Suppressor macrophage treated with lipopolysaccharide for 4 hours (primary cell): ENCODE measurements around the gene PPM1E.
"Not testable (repeated sequence)": the region's sequence is repeated elsewhere in the genome, so short reads cannot be mapped to it uniquely, and the experiment has no call there.

Experiments
- DNase-seq: peaks from one replicate; pipeline ENCODE4 v3.0.0-alpha.2; 2020

PPM1E gene

GRCh38 chr17:58755577-58756245 is at the start of gene PPM1E:
Gene PPM1E, plus strand, starts transcription at chr17:58755854.
- peak; percentile 29 for DNase-seq

DNA sequence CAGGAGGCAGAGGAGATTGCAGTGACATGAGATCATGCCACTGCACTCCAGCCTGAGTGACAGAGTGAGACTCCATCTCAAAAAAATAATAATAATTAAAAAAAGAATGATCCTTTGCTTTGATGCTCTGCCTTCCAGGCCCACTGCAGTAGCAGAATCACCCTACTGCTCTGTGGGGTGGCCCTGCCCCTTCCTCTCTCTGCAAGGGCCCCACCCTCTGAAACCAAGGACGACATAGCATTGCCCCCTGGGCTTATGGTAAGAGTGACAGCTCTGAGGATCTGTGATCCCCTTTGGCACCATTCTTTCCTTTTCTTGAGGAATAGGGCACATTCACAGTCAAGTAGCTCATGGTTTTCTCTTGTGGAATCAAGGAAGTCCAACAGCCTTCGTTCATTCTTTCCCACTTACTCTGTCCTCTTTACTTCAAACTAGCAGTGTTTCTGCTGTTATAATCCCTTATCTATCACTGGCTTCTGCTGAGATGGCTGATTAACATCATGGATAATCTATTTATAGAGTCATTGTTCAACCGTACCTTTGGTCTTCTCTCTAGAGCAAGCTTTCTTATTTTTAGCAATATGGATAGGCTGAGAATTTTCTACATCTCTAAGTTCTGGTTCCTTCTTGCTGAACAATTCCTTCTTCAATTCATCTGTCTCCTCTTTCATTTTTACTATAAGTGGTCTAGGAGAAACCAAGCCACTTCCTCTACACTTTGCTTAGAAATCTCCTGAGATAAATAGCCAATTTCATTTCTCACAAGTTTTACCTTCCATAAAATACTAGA is 49.1 kb upstream of the PPM1E start:
- no peak for DNase-seq

DNA sequence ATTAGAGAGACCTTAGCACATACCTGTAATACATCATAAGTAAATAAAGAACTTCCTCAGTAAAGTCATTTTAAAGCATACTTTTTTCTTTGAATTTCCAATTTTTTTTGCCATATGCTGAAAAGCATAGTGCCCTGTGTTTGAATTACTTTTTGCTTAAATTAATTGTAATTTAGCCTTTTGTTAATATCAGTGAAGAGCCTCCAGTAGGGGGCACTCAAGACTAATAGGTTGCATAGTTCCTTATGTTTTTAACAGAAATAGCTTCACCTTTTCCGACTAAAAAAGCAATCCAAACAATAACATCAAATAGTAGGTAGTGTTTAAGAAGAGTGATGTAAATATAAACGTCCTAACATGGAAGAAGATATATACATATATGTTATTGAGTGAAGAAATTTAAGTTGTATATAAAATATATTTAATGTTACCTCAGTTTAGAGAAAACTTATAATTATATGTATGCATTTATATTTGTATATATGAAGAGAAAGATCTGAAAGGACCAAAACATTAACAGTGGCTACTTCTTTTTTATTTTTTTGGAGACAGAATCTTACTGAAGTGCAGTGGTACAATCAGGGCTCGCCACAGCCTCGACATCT is 44.6 kb upstream of the PPM1E start:
- peak; percentile 86 for DNase-seq

DNA sequence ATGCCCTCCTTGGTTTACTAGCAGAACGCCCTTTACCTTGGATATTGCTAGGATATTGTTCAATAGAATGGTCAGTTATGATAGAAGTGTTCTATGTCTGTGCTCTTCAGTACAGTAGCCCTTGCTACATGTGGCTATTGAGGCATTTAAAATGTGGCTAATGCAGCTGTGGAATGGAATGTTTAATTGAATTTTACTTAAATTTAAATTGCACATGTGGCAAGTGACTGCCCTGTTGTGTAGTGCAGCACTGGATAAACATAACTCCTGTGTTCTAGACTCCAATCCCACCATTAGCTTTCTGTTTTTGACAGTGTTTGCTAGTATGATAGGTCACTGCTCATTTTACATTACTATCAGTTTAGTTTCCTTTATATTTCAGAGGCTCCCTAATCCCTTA is 33.4 kb upstream of the PPM1E start:
- DNase-seq = no peak

DNA sequence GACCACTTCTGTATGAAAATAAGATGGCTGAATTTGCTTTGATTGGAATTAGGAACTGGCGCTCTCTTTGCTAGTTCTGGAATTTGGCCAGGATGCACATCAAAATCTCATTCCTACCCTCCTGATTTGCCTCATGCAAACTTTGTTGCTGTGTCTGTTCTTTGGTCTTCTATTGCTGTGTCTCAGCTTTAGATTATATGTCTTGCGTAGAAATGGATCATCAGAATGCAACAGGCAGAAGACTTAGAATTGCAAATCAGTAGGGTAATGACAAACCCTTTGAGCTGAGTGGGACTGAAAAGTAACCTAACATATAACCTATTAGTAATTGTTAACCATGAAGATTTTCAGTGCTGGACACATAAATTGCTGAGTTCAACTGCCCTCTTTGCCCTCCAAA is 33.0 kb upstream of the PPM1E start:
- DNase-seq = no peak

GRCh38 chr17:58728798-58729197 is 26.9 kb upstream of the PPM1E start:
- no peak for DNase-seq

DNA sequence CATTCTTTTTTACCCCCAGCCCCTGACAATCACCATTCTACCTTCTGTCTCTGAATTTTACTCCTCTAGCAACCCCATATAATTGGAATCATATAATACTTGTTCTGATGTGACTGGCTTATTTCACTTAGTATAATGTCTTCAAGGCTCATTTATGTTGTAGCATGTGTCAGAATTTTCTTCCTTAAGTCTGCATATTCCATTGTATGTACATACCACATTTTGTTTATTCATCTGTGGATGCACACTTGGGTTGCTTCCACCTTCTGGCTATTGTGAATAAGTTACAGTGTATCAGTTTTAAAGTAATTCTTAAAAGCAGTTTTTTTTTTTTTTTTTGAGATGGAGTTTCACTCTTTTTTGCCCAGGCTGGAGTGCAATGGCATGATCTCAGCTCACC is 24.7 kb upstream of the PPM1E start:
- DNase-seq = no peak

DNA sequence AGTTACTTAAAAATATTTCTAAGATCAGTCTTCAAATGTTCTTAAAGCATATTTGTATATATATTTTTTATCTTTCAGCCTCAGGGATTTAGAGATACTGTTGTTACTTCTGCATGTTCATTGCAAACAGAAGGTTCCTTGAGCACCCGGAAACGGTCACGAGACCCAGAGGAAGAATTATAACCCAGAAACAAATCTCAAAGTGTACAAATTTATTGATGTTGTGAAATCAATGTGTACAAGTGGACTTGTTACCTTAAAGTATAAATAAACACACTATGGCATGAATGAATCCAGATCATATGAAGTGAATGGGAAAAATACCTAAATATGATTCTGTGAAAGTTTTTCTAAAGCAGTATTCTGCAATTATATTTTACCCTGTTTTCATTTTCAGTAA is 21.6 kb upstream of the PPM1E start:
- no peak for DNase-seq

- no peak for DNase-seq
These were observed 20.8 kb upstream of the PPM1E start for GRCh38 chr17:58734811-58735210.

- DNase-seq = no peak
These were observed 14.5 kb upstream of the PPM1E start for GRCh38 chr17:58741121-58741625.

DNA sequence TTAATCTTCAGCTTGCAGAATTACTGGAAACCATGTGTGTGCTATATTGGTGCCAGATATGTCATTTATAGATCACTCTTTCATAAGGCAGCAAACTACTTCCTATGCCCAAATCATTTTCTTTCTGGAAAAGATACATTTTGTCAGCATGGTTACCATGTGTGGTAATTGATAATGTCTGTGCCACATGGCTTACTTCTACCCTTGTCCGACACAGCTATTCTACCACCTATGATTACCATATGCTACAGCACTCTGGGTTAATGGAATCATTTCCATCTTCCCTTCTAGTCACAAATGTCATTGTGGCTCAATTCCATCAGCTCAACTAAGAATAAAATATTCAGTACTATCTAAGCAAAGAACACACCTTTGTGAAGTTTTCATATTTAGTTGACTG is 8.0 kb upstream of the PPM1E start:
- no peak for DNase-seq

GRCh38 chr17:58749627-58750026 is 6.0 kb upstream of the PPM1E start:
- not testable (repeated sequence) for DNase-seq

GRCh38 chr17:58753026-58753425 is 2.6 kb upstream of the PPM1E start:
- DNase-seq = no peak

- DNase-seq = no peak
These were observed 431 bp upstream of the PPM1E start for GRCh38 chr17:58755269-58755576.

GRCh38 chr17:58756246-58757161 is 850 bp downstream of the PPM1E start:
- DNase-seq = no peak

DNA sequence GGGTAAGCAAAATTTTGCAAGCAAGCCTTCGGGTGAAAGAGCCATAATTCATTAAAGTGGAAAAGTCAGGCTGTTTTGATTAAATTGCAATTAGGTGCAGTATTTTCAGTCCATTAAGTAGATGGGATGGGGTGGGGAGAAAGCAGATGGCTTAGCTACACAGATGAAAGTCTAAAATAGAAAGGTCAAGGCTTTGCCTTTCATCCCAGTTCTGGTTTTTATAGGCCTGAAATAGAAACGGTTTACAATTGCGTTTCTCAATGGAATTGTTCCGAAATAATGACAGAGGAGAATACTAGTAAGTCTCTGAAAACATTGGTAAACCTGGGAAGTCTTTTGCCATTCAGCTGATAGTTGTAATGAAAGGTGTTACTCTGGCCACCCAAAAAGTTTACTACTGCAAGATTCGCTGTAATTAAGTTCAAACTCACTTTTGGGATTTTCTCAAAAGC is 1.5 kb downstream of the PPM1E start:
- DNase-seq = no peak

GRCh38 chr17:58758890-58759289 is 3.2 kb downstream of the PPM1E start:
- no peak for DNase-seq

GRCh38 chr17:58759522-58759921 is 3.9 kb downstream of the PPM1E start:
- no peak for DNase-seq

GRCh38 chr17:58760248-58760647 is 4.6 kb downstream of the PPM1E start:
- DNase-seq = no peak

GRCh38 chr17:58763263-58763662 is 7.6 kb downstream of the PPM1E start:
- DNase-seq = no peak

DNA sequence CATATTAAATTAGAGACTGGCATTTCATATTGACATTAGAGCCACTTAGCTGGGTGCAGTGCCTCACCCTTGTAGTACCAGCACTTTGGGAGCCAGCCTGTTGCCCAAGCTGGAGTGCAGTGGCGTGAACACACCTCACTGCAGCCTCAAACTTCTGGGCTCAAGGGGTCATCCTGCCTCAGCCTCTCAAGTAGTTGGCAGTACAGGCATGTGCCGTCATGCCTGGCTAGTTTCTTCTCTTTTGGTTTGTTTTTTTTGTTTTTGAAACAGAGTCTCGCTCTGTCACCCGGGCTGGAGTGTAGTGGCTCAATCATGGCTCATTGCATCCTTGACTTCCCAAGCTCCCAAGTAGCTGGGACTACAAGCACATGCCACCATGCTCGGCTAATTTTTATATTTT is 8.7 kb downstream of the PPM1E start:
- DNase-seq = no peak

DNA sequence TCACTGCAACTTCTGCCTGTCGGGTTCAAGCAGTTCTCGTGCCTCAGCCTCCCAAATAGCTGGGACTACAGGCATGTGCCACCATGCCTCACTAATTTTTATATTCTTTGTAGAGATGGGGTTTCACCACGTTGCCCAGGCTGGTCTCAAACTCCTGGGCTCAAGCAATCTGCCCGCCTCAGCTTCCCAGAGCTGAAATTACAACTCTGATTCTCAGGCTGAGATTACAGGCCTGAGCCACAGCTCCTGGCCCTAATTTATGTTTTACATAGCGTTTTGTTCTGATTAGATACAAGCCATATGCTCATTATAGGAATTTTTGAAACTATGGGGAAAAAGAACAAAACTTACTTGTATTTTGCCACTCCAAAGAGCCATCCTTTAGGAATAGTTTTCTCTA is 22.8 kb downstream of the PPM1E start:
- not testable (repeated sequence) for DNase-seq

GRCh38 chr17:58779446-58779845 is 23.8 kb downstream of the PPM1E start:
- DNase-seq = no peak
